HepG2 (cell line): ENCODE measurements around the gene CCDC126. TPM values are rescaled to one million over a fixed set of nuclear protein-coding genes. Genes with fewer than 3 reads are reported as not detected.
A peak's percentile ranks its signal among the peaks of the same experiment; 100 is the strongest.

Experiments
- FOSL1 ChIP-seq: sonication (generic); formaldehyde crosslinking; IDR thresholded peaks from 2 replicates; pipeline ENCODE4 v1.9.0; 2021; ENCODE audit warnings: missing genetic modification reagents, borderline replicate concordance
- MAF1 ChIP-seq: sonication (generic); formaldehyde crosslinking; IDR thresholded peaks from 2 replicates; pipeline ENCODE4 v1.5.0; 2020; ENCODE audit warnings: missing genetic modification reagents, borderline replicate concordance
- PLRG1 ChIP-seq: fragments of 450-650 bp; conservative IDR thresholded peaks from 2 replicates; pipeline ENCODE4 v1.6.1; 2016
- SETDB1 ChIP-seq: sonication (generic); formaldehyde crosslinking; IDR thresholded peaks from 2 replicates; pipeline ENCODE4 v1.5.1; 2020; ENCODE audit warnings: missing genetic modification reagents, mild to moderate bottlenecking, borderline replicate concordance
- SOX6 ChIP-seq, 2 experiments: fragments of 450-650 bp in 1 of 2; sonication (generic) in 1 of 2; formaldehyde crosslinking in 1 of 2; IDR thresholded peaks; 2 replicates each; pipeline versions ENCODE4 v1.4.0 to v1.6.1; 2017 to 2020; ENCODE audit warnings: antibody characterized with exemption in 1 of 2, mild to moderate bottlenecking in 1 of 2, missing genetic modification reagents in 1 of 2
- SP140L ChIP-seq: sonication (generic); formaldehyde crosslinking; IDR thresholded peaks from 2 replicates; pipeline ENCODE4 v1.4.0; 2020; ENCODE audit warnings: missing genetic modification reagents, borderline replicate concordance
- SP4 ChIP-seq: sonication (generic); formaldehyde crosslinking; IDR thresholded peaks from 2 replicates; pipeline ENCODE4 v1.8.1; 2023; ENCODE audit warnings: mild to moderate bottlenecking, missing genetic modification reagents
- ZNF124 ChIP-seq: sonication (generic); formaldehyde crosslinking; IDR thresholded peaks from 2 replicates; pipeline ENCODE4 v1.4.0; 2020; ENCODE audit warnings: missing genetic modification reagents
- ZNF484 ChIP-seq: sonication (generic); formaldehyde crosslinking; IDR thresholded peaks from 2 replicates; pipeline ENCODE4 v1.5.1; 2020; ENCODE audit warnings: mild to moderate bottlenecking, low read depth, missing genetic modification reagents, borderline replicate concordance
- ZNF768 ChIP-seq: sonication (generic); formaldehyde crosslinking; IDR thresholded peaks from 2 replicates; pipeline ENCODE4 v1.4.0; 2020; ENCODE audit warnings: missing genetic modification reagents
- polyA plus RNA-seq, 8 experiments: library from polyadenylated mRNA; depleted of rRNA in 3 of 8; stranded (reverse) in 7 of 8; unstranded in 1 of 8; fragments of >200 nt; fragmentation: Illumina TruSeq in 4 of 8; extraction: Trizol in 4 of 8; gene quantifications; 2 replicates each; pipeline versions ENCODE4 v1.2.1 to v1.2.3, GENCODE V29; 2011 to 2016; ENCODE audit warnings: low read depth in 4 of 8, missing spikeins in 1 of 8, mixed read lengths in 1 of 8; ENCODE audit not compliant: insufficient read depth in 1 of 8
- total RNA-seq, 5 experiments: library from RNA; depleted of rRNA; stranded (reverse); fragments of >200 nt; fragmentation: Illumina TruSeq; extraction: Trizol; gene quantifications; 2 replicates each; pipeline ENCODE4 v1.2.3, GENCODE V29; 2016; ENCODE audit warnings: low read depth in 1 of 5
- TF ChIP-seq, protein P1 (sequence below): sonication (generic); formaldehyde crosslinking; IDR thresholded peaks from 2 replicates; pipeline ENCODE4 v1.5.0; 2020; ENCODE audit warnings: missing genetic modification reagents, mild to moderate bottlenecking, borderline replicate concordance
- TF ChIP-seq, protein P2 (sequence below): sonication (generic); formaldehyde crosslinking; IDR thresholded peaks from 2 replicates; pipeline ENCODE4 v1.4.0; 2020; ENCODE audit warnings: mild to moderate bottlenecking, missing genetic modification reagents
- TF ChIP-seq, protein P3 (sequence below): sonication (generic); formaldehyde crosslinking; IDR thresholded peaks from 2 replicates; pipeline ENCODE4 v1.4.0; 2020; ENCODE audit warnings: missing genetic modification reagents, borderline replicate concordance

CCDC126 gene
- total and polyA plus RNA-seq, 2 of the 13 experiments (the other 11 are each of a cell fraction or from before 2014, with no cell fraction given) = 3.5 to 9.3 TPM

DNA sequence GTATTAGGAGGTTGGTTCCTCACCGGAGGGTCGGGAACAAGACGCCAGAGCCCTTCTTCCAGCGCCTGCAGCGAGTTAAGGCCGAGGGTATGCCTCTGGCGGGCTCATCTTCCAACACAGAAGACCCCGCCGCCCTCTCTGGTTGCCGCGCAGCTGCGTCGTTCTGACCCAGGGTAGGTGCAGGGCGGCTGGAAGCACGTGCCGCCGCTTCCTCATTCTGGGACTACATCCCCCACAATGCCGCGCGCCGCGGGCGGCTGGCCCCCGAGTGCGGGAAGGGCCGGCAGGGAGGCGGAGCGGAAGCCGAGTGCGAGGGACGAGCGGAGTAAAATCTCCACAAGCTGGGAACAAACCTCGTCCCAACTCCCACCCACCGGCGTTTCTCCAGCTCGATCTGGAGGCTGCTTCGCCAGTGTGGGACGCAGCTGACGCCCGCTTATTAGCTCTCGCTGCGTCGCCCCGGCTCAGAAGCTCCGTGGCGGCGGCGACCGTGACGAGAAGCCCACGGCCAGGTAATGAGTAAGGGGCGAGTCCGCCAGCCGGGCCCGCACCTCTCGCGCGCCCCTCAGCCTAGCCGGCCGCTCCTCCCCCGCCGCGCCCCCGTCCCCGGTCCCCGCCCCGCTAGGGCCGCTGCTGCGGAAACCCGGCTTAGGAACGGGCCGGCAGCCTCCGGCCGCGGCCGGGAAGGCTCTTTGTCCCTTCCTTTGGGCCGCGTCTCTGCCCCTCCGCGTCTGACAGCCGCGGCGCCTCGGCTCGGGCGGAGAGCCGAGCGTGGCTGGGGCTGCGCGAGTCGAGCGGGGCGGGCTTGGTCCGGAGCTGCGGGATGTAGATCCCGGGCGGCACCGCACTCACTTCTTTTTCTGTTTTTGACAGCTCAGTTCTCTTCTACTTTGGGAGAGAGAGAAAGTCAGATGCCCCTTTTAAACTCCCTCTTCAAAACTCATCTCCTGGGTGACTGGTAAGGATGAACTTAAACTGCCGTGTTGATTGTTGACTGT lies at the start of gene CCDC126 (continued):
- TF ChIP-seq, protein P1, sequence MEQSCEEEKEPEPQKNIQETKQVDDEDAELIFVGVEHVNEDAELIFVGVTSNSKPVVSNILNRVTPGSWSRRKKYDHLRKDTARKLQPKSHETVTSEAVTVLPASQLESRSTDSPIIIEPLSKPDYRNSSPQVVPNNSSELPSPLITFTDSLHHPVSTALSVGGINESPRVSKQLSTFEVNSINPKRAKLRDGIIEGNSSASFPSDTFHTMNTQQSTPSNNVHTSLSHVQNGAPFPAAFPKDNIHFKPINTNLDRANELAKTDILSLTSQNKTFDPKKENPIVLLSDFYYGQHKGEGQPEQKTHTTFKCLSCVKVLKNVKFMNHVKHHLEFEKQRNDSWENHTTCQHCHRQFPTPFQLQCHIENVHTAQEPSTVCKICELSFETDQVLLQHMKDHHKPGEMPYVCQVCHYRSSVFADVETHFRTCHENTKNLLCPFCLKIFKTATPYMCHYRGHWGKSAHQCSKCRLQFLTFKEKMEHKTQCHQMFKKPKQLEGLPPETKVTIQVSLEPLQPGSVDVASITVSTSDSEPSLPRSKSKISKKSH (CRISPR knock-in tag) = peak; percentile 80
- TF ChIP-seq, protein P2, sequence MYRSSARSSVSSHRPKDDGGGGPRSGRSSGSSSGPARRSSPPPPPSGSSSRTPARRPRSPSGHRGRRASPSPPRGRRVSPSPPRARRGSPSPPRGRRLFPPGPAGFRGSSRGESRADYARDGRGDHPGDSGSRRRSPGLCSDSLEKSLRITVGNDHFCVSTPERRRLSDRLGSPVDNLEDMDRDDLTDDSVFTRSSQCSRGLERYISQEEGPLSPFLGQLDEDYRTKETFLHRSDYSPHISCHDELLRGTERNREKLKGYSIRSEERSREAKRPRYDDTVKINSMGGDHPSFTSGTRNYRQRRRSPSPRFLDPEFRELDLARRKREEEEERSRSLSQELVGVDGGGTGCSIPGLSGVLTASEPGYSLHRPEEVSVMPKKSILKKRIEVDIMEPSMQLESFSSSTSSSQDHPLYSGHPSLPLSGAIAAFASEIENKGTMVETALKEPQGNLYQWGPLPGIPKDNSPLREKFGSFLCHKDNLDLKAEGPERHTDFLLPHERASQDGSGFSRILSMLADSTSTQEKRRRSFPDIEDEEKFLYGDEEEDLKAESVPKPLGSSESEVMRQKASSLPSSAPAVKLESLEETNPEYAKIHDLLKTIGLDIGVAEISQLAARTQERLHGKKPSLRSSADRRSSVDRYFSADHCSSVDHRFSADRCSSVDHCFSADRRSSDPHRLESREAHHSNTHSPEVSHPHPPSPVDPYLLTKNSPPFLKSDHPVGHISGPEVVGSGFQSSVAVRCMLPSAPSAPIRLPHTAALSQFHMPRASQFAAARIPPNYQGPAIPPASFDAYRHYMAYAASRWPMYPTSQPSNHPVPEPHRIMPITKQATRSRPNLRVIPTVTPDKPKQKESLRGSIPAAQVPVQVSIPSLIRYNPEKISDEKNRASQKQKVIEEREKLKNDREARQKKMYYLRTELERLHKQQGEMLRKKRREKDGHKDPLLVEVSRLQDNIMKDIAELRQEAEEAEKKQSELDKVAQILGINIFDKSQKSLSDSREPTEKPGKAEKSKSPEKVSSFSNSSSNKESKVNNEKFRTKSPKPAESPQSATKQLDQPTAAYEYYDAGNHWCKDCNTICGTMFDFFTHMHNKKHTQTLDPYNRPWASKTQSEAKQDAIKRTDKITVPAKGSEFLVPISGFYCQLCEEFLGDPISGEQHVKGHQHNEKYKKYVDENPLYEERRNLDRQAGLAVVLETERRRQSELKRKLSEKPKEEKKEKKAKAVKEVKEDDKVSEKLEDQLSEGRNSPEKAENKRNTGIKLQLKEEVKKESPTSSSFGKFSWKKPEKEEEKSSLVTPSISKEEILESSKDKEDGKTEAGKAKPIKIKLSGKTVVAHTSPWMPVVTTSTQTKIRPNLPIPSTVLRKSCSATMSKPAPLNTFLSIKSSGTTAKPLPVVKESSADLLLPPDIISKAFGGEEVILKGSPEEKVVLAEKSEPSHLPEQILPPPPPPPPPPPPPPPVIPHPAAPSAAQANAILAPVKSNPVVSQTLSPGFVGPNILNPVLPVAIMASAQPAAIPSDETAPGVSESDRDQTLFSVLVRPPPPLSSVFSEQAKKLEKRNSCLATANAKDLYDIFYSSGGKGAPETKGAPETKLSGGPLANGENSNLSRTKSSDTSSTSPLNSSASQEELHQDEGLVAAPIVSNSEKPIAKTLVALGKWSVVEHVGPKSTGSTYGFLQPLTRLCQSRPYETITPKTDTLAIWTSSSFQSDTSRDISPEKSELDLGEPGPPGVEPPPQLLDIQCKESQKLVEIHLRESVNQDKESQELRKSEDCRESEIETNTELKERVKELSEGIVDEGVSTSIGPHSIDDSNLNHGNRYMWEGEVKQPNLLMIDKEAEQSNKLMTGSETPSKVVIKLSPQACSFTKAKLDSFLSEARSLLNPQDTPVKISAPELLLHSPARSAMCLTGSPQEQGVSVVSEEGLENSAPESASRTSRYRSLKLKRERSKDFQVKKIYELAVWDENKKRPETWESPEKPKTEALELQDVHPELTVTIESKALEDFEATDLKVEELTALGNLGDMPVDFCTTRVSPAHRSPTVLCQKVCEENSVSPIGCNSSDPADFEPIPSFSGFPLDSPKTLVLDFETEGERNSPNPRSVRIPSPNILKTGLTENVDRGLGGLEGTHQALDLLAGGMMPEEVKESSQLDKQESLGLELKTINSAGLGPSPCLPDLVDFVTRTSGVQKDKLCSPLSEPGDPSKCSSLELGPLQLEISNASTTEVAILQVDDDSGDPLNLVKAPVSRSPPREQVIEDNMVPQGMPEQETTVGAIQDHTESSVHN (CRISPR knock-in tag) = peak; percentile 84; the same call in 1 of the 2 replicates
- peak; percentile 68; the same call in 1 of the 2 replicates for TF ChIP-seq ZNF768
- TF ChIP-seq ZNF124 = peak; percentile 87; the same call in 1 of the 2 replicates
- no peak for TF ChIP-seq PLRG1
- no peak for TF ChIP-seq FOSL1 (CRISPR knock-in tag)
- peak; percentile 76; the same call in 1 of the 2 replicates for TF ChIP-seq SP4 (CRISPR knock-in tag)
- TF ChIP-seq, protein P3, sequence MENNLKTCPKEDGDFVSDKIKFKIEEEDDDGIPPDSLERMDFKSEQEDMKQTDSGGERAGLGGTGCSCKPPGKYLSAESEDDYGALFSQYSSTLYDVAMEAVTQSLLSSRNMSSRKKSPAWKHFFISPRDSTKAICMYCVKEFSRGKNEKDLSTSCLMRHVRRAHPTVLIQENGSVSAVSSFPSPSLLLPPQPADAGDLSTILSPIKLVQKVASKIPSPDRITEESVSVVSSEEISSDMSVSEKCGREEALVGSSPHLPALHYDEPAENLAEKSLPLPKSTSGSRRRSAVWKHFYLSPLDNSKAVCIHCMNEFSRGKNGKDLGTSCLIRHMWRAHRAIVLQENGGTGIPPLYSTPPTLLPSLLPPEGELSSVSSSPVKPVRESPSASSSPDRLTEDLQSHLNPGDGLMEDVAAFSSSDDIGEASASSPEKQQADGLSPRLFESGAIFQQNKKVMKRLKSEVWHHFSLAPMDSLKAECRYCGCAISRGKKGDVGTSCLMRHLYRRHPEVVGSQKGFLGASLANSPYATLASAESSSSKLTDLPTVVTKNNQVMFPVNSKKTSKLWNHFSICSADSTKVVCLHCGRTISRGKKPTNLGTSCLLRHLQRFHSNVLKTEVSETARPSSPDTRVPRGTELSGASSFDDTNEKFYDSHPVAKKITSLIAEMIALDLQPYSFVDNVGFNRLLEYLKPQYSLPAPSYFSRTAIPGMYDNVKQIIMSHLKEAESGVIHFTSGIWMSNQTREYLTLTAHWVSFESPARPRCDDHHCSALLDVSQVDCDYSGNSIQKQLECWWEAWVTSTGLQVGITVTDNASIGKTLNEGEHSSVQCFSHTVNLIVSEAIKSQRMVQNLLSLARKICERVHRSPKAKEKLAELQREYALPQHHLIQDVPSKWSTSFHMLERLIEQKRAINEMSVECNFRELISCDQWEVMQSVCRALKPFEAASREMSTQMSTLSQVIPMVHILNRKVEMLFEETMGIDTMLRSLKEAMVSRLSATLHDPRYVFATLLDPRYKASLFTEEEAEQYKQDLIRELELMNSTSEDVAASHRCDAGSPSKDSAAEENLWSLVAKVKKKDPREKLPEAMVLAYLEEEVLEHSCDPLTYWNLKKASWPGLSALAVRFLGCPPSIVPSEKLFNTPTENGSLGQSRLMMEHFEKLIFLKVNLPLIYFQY (CRISPR knock-in tag) = peak; percentile 64; the same call in 1 of the 2 replicates
- TF ChIP-seq ZNF484 (CRISPR knock-in tag) = no peak
- TF ChIP-seq SOX6 (IDR thresholded peaks at IDR 0.05) = no peak
- TF ChIP-seq SOX6 (CRISPR knock-in tag; IDR thresholded peaks at IDR 0.05) = peak; percentile 67
- TF ChIP-seq SP140L (CRISPR knock-in tag) = peak; percentile 81; the same call in 1 of the 2 replicates
- no peak; the same call in 1 of the 2 replicates for TF ChIP-seq MAF1 (CRISPR knock-in tag)
- TF ChIP-seq SETDB1 (CRISPR knock-in tag) = 0 out of 2 replicates have a peak, but pooled peaks have one; percentile 35
